Measurements from ENCODE around the gene DEFB132.
A peak's percentile ranks its signal among the peaks of the same experiment; 100 is the strongest.

Gene DEFB132

DNA sequence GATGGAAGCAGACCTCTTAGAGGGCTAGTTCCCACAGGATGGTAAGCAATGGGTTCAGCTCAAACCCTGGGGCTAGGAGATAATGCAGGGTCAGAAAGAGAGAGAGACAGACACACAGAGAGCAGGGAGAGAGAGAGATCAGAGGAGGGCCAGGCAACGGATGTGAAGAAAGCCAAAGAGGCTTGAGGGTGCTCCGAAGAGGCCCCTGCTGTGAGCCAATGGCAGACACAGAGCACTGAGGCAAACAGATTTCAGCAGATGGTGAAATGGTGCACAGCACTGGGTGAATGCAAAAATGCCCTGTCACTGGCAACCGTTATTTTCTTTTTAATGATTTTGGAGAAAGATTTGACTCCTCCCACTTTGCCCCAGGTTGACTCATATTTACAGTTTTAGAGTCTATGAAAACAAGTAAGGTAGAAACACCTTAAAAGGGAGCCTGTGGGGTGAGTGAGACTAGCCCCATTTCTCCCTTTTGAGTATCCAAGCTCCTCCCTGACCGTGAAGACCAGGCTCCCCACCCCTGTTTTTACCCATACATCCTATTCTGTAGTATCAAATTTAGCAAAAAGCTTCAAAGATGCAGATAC lies 840 bp downstream of the DEFB132 start:
- H3K27ac ChIP-seq = no peak overlapping the region
- DNase-seq (ENCODE audit: low read depth, low spot score) = no peak
- no peak for TF ChIP-seq FOXP2 (optimal IDR thresholded peaks at IDR 0.05; ENCODE audit: control extremely low read depth, extremely low read length, insufficient read depth)
- TF ChIP-seq POLR2AphosphoS5 (IDR thresholded peaks at IDR 0.05; ENCODE audit: borderline replicate concordance, low read depth, low read length) = no peak
- no peak for TF ChIP-seq EZH2 (IDR thresholded peaks at IDR 0.05)

DNA sequence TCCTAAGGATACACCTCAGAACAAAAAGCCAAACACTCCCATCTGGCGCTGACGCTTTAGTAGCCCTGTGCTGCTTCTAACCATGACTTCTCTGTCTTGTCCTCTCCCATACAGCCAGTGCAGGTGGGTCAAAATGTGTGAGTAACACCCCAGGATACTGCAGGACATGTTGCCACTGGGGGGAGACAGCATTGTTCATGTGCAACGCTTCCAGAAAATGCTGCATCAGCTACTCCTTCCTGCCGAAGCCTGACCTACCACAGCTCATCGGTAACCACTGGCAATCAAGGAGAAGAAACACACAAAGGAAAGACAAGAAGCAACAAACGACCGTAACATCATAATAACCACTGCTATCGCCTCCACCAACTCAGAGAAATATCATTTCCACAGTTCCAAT lies 1.4 kb downstream of the DEFB132 start:
- Histone ChIP-seq H3K36me3 (ENCODE audit: insufficient read depth, low read length) (no peaks in the 10 kb centered on the region), H3K4me3 (no peak overlapping the region), H3K9ac (ENCODE audit: insufficient read length) (no peak overlapping the region), H3K9me3 (ENCODE audit: low read depth, low read length) (no peaks in the 10 kb centered on the region), H3K27ac (no peak overlapping the region)
- no peak for TF ChIP-seq POLR2AphosphoS5 (IDR thresholded peaks at IDR 0.05; ENCODE audit: borderline replicate concordance, low read depth, low read length)
- no peak for TF ChIP-seq FOXP2 (optimal IDR thresholded peaks at IDR 0.05; ENCODE audit: control extremely low read depth, extremely low read length, insufficient read depth)
- TF ChIP-seq EZH2 (IDR thresholded peaks at IDR 0.05) = no peak
- DNase-seq (ENCODE audit: low read depth, low spot score) = no peak

More for the DNA sequence above, 840 bp downstream of the DEFB132 start:
- no peaks in the 10 kb centered on the region for H3K36me3 ChIP-seq (ENCODE audit: insufficient read depth, low read length)
- H3K4me3 ChIP-seq = no peak overlapping the region
- no peaks in the 10 kb centered on the region for H3K9me3 ChIP-seq (ENCODE audit: low read depth, low read length)
- H3K9ac ChIP-seq (ENCODE audit: insufficient read length) = no peak overlapping the region

DNA sequence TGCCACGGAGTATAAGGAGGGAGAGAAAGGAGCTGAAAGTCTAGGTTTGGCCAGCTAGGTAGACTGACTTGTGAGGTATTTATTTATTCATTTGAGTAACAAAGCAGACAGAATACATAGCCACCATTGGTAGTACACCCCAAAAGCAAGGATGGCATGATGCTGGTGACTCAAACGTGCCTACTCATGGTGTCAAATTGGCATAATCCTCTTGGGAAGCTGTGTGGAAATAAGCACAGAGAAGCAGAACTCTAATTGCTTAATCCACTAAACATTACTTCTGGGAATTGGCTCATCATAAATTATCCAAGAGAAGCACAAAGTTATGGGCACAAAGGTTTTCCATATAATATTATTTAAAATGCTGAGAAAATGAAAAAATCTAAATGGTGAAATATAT lies 2.5 kb downstream of the DEFB132 start:
- no peak overlapping the region for H3K27ac ChIP-seq
- no peak for DNase-seq (ENCODE audit: low read depth, low spot score)

DNA sequence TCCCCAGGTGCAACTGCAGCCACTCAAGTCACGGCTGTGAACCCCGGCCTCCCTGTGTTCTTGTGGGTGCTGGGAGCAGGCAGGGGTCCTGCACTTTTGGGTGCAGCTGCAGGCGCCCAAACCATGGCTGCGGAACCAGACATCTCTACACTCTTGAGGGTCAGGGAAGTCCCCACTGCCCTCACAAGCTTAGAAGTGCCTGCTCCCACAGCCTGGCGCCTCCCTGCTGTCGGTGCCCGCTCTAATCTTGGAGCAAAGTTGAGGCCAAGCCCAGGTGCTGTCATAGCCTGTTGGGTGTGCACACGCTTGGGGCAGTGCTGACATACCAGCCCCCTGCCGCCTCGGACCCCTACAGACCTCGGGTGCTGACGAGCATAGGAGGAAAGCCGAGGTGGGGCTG lies 6.2 kb downstream of the DEFB132 start:
- DNase-seq (ENCODE audit: low read depth, low spot score) = no peak
- H3K9ac ChIP-seq (ENCODE audit: insufficient read length) = no peak overlapping the region
- no peaks in the 10 kb centered on the region for H3K9me3 ChIP-seq (ENCODE audit: low read depth, low read length)
- no peak overlapping the region for H3K27ac ChIP-seq
- H3K4me3 ChIP-seq = no peak overlapping the region
- no peaks in the 10 kb centered on the region for H3K36me3 ChIP-seq (ENCODE audit: insufficient read depth, low read length)
- TF ChIP-seq POLR2AphosphoS5 (IDR thresholded peaks at IDR 0.05; ENCODE audit: borderline replicate concordance, low read depth, low read length) (no peak), FOXP2 (optimal IDR thresholded peaks at IDR 0.05; ENCODE audit: control extremely low read depth, extremely low read length, insufficient read depth) (no peak), EZH2 (IDR thresholded peaks at IDR 0.05) (no peak)

More for the DNA sequence above, 2.5 kb downstream of the DEFB132 start:
- no peaks in the 10 kb centered on the region for H3K36me3 ChIP-seq (ENCODE audit: insufficient read depth, low read length)
- TF ChIP-seq POLR2AphosphoS5 (IDR thresholded peaks at IDR 0.05; ENCODE audit: borderline replicate concordance, low read depth, low read length) (no peak), FOXP2 (optimal IDR thresholded peaks at IDR 0.05; ENCODE audit: control extremely low read depth, extremely low read length, insufficient read depth) (no peak), EZH2 (IDR thresholded peaks at IDR 0.05) (no peak)
- H3K9ac ChIP-seq (ENCODE audit: insufficient read length) = no peak overlapping the region
- H3K4me3 ChIP-seq = no peak overlapping the region
- no peaks in the 10 kb centered on the region for H3K9me3 ChIP-seq (ENCODE audit: low read depth, low read length)

DNA sequence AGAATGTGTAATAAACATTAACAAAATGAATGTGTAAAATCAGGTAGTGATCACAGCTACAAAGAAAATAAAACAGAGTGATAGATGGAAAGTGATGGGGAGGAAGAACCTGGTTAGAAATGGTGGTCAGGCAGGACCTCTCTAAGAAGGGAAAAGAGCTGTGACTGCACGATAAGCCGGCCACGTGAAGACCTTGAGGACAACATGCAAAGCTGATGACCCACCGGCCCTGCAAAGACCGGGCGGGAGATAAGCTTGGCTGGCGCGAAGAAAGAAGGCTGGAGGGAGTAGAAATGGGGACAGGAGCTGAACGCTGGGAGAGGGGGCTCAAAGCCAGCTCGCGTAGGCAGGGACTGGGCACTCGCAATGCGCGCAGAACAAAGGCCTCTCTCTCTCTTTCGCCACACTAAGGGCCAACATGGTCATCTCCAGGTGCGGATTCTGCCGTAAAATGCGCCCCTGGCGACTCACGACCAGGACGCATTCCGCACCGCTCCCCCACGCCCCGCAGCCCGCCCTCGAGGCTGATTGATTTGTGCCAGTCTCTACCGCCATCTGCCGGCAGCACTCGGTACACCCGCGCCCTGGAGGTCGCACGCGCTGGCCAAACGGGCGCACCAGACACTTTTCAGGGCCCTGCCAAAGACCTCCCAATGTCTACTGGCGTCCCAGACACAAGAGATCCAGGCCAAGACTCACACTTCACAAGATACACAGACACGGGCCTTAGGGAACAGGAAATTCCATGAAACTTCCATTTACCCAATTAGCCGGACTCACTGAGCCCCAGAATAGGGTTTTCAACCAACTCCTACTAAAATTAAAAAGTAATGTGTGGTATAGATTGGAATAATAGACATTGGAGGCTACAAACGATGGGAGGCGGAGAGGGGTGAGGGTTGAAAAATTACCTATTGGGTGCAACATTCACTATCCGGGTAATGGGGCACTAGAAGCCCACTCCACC lies 9.4 kb downstream of the DEFB132 start:
- no peak for DNase-seq (ENCODE audit: low read depth, low spot score)
- H3K9me3 ChIP-seq (ENCODE audit: low read depth, low read length) = no peaks in the 10 kb centered on the region
- TF ChIP-seq EZH2 (IDR thresholded peaks at IDR 0.05) (no peak), POLR2AphosphoS5 (IDR thresholded peaks at IDR 0.05; ENCODE audit: borderline replicate concordance, low read depth, low read length) (no peak), FOXP2 (optimal IDR thresholded peaks at IDR 0.05; ENCODE audit: control extremely low read depth, extremely low read length, insufficient read depth) (no peak)
- H3K27ac ChIP-seq = no peak overlapping the region
- peak overlapping the region; percentile 80 for H3K4me3 ChIP-seq
- peak overlapping the region; percentile 69 for H3K9ac ChIP-seq (ENCODE audit: insufficient read length)
- H3K36me3 ChIP-seq (ENCODE audit: insufficient read depth, low read length) = no peaks in the 10 kb centered on the region

DNA sequence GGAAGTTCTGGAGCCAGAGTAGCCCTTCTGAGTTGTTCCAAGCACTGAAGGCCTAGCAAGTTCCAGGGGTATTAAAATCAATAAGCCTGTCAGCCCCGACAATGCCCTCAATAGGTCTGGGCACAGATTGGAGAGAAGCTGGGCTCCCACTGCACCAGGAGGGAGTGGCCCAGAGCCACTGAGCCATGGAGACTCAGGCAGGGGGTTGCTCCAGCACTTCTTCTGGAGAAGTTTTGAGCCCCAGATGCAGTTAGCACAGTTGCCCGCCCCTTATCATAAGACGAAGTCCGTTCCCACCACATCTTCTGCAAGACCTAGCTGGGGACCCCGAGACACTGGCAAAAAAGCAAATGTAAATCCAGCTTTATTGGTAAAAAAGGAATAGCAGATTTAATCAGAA lies 13.0 kb downstream of the DEFB132 start:
- Histone ChIP-seq H3K36me3 (ENCODE audit: insufficient read depth, low read length) (no peaks in the 10 kb centered on the region; the same call in 1 of the 2 replicates), H3K4me3 (no peak overlapping the region), H3K9me3 (ENCODE audit: low read depth, low read length) (no peaks in the 10 kb centered on the region), H3K27ac (no peak overlapping the region), H3K9ac (ENCODE audit: insufficient read length) (no peak overlapping the region)
- TF ChIP-seq EZH2 (IDR thresholded peaks at IDR 0.05) (no peak), FOXP2 (optimal IDR thresholded peaks at IDR 0.05; ENCODE audit: control extremely low read depth, extremely low read length, insufficient read depth) (no peak), POLR2AphosphoS5 (IDR thresholded peaks at IDR 0.05; ENCODE audit: borderline replicate concordance, low read depth, low read length) (no peak)
- no peak for DNase-seq (ENCODE audit: low read depth, low spot score)

DNA sequence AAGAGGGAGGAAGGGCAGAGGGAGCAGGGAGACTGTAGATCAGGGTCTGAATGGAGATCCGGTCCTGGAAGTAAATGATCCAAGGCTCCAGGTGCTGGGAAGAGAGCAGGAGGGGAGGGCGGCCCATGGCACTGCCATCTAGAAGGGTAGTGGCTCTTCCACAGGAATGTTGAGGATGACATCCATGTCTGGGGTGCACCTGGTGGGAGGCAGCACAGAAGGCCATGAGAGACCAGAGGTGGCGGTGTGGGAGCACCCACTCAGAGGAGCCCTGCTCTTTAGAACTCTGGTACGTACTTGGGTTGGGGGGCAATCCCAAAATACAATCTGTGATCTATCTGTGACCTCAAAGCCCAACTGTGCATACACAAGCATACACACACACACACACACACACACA lies 13.5 kb downstream of the DEFB132 start:
- no peaks in the 10 kb centered on the region for H3K9me3 ChIP-seq (ENCODE audit: low read depth, low read length)
- no peak for DNase-seq (ENCODE audit: low read depth, low spot score)

DNA sequence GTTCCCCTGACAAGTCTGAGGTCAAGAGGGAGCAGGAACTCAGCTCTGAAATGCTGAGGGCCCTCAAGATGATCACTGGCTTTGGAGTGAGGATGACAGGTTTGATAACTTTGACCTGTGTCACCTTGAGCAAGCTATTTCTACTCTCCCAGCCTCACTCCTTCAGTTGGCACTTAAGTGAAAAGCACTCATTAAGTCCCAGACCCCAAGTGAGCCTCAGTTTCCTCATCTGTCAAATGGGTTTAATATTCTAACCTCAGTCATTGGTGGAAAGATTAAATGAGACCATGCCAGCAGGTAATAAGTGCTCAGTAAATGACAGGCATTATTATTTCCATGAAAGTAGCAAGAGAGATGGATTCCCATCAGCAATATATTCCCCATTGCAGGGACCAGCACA lies 14.0 kb downstream of the DEFB132 start:
- H3K4me3 ChIP-seq = no peak overlapping the region
- no peak overlapping the region for H3K27ac ChIP-seq
- no peaks in the 10 kb centered on the region; the same call in 1 of the 2 replicates for H3K36me3 ChIP-seq (ENCODE audit: insufficient read depth, low read length)
- TF ChIP-seq POLR2AphosphoS5 (IDR thresholded peaks at IDR 0.05; ENCODE audit: borderline replicate concordance, low read depth, low read length) = no peak
- TF ChIP-seq EZH2 (IDR thresholded peaks at IDR 0.05) = no peak
- TF ChIP-seq FOXP2 (optimal IDR thresholded peaks at IDR 0.05; ENCODE audit: control extremely low read depth, extremely low read length, insufficient read depth) = no peak
- H3K9ac ChIP-seq (ENCODE audit: insufficient read length) = no peak overlapping the region
- no peak for DNase-seq (ENCODE audit: low read depth, low spot score)
- H3K9me3 ChIP-seq (ENCODE audit: low read depth, low read length) = no peaks in the 10 kb centered on the region

More for the DNA sequence above, 13.5 kb downstream of the DEFB132 start:
- Histone ChIP-seq H3K27ac (no peak overlapping the region), H3K9ac (ENCODE audit: insufficient read length) (no peak overlapping the region), H3K4me3 (no peak overlapping the region), H3K36me3 (ENCODE audit: insufficient read depth, low read length) (no peaks in the 10 kb centered on the region; the same call in 1 of the 2 replicates)
- no peak for TF ChIP-seq POLR2AphosphoS5 (IDR thresholded peaks at IDR 0.05; ENCODE audit: borderline replicate concordance, low read depth, low read length)
- TF ChIP-seq EZH2 (IDR thresholded peaks at IDR 0.05) = no peak
- TF ChIP-seq FOXP2 (optimal IDR thresholded peaks at IDR 0.05; ENCODE audit: control extremely low read depth, extremely low read length, insufficient read depth) = no peak

Measured in SK-N-MC (cell line).